NCI-H1694 (cell line): ENCODE measurements around the gene TRAF1.

ENCODE experiments used
- DNase-seq: peaks from one replicate; lab custom pipeline; 2025; lab: John Stamatoyannopoulos, UW

The TRAF1 gene

DNA sequence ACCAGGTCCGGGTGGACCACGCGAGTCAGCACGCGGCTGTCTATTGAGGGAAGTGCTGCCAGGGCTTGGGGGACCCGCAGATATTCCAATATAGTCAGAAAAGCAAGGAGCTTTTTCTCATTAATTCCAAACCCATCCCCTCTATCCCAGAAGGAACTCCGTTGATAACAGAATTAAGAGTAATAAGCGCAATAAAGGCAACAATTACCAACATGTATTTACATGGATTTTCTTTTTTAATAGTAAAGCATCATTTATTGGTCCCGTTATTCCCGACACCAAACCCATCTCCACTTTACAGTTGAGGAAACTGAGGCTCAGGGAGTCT lies 57.3 kb downstream of the TRAF1 start:
- DNase-seq: no peak

DNA sequence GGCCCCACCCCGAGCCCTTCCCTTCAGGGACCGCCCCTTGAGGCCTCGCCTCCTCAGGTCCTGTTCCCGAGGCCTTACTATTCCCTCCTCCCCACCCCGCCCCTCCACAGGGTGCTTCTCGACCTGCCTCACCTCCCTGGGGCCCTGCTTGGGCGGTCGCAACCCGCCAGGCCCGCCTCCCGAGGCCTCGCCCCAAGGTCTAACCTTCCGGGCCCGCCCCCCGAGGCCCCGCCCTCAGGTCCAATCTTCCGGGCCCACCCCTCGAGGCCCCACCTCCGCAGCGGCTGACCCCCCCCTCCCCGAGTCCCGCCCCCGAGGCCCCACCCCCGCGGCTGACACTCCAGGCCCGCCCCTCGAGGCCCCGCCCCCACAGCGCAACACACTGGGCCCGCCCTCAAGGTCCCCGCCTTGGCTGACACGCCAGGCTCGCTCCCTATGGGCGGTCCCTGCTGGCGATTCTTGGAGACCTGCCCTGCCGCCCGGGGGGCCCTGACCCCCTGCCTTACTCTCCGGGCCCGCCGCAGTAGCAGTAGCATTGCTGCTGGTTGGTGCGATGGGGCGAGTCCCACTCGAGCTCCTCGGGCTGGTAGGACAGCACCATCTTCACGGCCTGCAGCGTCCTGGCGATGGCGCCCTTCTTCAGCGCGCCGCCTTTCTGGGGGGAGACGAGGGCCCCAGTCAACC lies 57.8 kb downstream of the TRAF1 start:
- DNase-seq: no peak

DNA sequence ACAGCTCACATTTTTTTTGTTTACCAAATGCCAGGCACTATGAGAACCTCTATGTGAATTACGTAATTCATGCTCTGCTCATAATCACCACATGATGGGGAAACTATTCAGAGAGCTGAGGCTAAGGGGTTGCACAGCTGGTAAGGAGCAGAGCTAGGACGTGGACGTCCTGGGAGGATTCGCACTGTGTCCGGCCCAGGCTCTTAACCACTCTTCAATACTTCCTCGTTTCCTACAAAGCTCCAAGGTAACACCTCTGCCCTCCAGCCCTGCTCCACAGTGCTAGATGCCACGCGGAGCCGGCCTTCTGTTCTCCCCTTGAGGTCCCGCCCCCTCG lies 58.3 kb downstream of the TRAF1 start:
- no peak for DNase-seq

DNA sequence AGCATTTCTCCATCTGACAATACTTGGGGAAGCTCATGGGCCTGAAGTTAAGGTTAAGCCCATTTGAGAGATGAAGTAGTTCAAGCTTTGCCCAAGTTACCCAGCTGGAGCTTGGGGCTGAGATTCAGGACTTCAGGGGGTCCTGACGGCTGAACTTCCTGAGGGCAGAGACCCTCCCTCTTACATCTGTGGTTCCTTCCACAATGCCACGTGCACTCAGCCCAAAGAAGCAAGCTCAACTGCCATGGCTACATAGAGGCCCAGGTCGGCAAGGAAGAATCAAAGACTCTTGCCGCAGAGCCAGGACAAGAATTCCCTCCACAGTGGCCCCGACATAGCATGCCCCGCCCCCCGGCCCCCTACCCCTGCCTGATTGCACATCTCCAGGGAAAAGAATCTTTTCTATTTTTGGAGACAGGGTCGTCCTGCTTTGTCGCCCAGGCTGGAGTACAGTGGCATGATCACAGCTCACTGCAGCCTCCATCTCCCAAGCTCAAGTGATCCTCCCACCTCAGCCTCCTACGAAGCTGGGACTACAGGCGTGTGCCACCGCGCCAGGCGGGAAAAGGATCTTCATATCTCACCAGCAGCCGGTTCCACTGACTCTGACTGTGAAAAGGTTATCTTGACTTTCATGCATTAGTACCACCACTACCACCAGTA lies 58.8 kb downstream of the TRAF1 start:
- no peak for DNase-seq

DNA sequence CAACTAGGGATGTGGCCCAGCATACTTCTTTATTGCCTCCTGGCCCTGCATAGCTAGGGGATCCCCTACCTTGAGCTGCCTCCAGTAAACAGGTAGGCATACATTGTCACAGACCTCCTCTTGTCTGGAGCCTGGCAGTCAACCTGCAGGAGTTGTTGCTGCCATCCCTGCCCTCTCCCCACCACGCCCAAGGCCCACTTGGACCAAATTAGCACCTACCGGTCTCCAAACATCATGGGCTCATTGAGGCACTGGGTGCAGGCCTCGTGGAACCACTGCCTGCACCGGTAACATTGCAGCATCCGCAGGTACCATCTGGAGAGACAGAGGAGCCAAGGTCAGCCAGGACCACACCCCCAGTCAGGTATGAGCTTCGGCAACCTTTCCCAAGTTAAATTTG lies 59.9 kb downstream of the TRAF1 start:
- DNase-seq: no peak

DNA sequence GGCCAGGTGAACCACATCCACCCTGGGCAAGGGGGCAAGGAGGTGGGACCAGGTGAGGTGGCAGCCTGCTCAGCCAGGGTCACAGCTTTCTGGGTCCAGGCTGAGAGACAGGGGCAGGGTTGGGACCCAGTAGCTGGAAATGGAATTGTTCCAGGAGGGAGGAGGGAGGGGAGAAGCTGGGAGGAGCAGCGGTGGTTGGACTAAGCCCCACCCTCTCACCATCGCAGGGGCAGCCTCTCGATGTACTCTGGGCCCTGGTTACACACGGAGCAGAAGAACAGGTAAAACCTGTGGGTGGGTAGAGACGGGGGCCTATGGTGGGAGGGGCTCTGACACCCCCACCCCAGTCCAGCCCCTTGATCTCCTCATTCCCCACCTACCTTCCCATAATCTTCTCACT lies 60.8 kb downstream of the TRAF1 start:
- DNase-seq: no peak

DNA sequence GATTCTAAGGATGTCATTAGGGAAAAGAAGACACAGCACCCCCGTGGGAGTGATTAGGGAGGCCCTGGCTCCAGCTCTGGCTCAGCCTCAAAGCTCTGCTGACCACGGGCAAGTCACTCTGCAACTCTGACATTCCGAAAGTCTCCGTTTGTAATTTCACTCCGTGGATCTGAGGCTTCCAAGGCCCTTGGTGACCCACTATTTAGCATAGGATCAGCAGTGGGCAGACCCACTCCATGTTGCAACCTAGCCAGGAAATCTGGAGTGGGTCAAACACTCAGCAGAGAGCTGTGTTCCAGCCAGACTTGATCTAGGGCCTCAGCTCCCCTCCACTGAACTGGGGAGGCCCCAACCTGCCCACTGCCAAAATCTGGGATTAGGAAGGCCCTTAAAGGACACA lies 61.4 kb downstream of the TRAF1 start:
- DNase-seq: no peak

DNA sequence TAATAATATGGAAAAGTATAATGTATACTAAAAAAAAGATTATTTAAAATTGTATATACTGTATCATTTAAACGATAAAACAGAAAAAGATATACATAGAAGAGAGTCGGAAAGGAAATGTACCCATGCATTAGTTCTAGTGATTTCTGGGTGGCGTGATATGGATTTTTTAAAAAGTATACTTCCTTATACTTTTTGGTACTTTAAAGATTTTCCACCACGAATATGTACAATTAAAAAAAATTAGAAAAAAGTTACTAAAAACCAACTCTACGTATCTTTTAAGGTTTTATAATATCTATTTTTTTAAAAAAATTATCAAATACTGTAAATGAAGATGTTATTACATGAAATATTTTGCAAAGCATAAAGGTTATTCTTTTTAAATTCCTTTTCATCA lies 61.9 kb downstream of the TRAF1 start:
- DNase-seq: no peak

DNA sequence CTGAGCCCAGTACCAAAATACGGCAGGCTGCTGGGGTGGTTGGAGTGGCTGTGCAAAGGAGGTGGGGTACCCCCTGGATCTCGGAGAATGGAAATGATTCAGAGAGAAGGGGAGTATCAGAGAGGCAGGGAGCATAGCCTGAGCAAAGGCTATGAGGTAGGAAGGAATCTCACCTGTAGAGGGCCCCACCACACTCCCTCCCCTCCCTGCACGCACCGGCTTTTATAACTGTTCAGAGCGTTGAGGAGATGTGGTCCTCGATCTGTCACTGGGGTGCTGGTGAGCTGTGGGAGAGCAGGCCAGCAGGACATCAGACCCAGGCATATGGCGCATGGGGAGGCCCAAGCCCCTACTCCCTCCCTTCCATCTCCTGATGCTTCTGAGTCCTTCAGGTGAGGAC lies 62.8 kb downstream of the TRAF1 start:
- no peak for DNase-seq

DNA sequence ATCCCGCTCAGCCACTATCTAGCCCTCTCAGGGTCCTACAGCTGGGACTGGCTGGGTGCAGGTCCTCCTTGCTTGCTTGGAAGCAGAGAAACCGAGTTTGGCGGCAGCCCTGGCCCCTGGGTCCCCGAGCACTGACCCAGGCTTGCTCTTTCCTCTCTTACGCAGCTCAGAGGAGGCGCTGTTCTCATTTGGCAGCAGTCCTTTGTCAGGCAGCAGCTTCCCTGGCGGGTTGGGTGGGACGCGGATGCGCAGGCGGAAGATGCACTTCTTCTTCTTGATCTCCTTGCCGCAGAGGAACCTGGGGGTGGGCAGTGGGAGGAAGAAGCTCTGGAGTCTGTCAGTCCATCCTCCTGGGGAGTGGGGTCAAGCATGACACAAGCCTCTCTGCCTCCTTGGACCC lies 64.1 kb downstream of the TRAF1 start:
- DNase-seq: no peak

DNA sequence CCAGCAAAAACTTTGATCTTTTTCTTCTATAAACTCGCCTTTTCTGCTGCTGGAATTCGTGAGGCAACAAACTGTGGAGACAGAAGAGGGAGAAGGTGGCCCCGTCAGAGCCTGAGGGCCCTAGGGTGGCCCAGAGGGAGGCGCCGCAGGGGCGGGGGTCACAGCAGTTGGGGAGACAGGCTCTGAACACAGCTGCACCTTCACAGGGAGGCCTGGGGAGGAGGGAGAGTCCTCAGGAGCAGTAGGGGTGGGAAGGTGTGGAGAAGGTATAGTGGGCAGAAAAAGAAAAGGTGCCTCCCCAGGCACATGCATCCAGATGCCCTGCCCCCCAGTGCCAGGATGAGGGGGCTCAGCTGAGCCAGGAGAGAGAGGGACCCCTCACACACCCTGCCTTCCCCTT lies 64.7 kb downstream of the TRAF1 start:
- no peak for DNase-seq

DNA sequence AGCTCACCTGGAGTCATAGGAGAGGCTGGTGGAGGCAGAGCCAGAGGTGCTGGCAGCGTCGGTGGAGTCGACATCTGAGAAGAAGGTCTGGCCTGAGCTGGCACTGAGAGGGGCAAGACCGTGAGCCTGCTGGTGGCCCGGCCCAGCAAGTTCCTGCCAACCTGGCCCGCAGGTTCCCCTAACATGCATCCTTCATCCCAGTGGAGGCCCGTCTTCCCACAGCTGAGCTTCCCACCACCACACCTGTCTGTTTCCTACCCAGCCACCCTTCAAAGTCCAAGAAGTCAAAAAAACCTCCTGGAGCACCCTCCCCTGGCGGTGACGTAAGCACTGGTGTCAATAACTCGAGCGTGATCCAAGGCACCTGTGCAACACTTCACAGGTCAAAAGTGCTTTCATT lies 66.5 kb downstream of the TRAF1 start:
- no peak for DNase-seq

DNA sequence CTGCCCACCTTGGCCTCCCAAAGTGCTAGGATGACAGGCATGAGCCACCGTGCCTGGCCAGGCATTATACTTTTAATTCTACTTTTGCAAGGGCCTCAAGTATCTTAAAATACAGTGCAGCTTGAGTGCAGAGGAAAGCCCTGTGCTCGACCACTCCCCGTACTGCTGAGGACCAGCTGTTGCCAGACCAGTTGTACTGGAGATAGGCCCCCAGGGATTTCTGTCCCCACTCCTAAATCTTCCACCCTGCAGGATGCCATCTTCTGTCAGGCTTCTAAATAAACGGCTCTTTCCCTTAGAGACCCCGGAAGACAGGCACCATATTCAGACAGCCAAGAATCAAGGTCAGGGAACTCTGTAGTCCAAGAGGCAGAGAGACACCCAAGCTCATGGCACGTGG lies 67.2 kb downstream of the TRAF1 start:
- DNase-seq: no peak

DNA sequence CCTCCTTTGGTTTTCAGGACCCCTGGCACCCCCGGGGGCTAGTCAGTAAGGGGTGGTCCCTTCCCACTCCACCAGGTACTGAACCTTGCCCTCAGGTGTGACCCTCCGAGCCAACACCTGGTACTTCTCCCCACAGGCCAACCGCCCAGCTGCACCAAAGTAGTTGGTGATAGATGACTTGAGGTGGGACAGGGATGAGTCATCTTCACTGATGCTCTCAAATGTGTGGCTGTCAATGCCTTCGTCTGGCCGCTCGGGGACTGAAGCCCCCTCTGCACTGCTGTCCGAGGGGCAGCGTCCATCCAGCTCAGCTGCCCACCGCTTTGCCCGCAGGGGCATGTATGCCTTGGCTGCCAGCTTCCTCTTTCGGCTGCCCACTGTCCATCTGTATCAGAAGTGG lies 68.7 kb downstream of the TRAF1 start:
- DNase-seq: no peak

DNA sequence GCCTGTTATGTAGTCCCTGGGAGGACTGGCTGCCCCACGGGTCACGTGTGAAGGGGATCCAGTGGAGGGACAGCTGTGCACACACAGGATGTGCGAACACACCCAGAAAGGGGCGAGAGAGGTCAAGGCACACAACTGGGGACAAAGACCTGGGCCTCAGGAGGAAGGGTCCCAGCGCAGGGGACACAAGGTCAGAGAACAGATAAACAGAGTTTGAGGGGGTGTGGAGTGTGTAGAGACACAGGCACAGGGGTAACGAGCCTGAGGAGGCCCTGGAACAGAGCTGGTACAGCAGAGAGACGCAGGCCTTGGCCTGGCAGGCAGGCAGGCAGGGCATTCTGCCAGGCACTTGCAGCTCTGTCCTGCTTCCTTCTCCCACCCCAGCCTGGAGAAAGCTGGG lies 69.1 kb downstream of the TRAF1 start:
- DNase-seq: no peak

DNA sequence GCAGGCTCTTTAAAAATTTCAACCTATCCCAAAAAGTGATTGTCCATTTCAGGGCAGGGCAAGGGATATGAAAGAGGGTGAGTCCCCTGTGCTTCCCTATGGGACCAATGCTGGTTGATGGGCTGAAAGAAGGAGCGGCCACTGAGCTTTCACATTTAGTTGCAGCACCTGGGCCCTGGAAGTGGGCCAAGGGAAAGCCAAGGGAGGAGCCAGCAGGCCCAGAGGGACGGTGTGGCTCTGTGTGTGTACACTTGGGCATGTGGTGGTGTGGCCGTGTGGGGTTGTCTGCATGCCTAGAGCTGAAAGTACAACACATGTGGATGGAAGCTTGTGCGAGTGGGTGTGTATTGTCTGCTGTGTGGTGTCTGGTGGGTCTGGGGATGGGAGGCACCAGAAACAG lies 69.9 kb downstream of the TRAF1 start:
- DNase-seq: peak; percentile 59

DNA sequence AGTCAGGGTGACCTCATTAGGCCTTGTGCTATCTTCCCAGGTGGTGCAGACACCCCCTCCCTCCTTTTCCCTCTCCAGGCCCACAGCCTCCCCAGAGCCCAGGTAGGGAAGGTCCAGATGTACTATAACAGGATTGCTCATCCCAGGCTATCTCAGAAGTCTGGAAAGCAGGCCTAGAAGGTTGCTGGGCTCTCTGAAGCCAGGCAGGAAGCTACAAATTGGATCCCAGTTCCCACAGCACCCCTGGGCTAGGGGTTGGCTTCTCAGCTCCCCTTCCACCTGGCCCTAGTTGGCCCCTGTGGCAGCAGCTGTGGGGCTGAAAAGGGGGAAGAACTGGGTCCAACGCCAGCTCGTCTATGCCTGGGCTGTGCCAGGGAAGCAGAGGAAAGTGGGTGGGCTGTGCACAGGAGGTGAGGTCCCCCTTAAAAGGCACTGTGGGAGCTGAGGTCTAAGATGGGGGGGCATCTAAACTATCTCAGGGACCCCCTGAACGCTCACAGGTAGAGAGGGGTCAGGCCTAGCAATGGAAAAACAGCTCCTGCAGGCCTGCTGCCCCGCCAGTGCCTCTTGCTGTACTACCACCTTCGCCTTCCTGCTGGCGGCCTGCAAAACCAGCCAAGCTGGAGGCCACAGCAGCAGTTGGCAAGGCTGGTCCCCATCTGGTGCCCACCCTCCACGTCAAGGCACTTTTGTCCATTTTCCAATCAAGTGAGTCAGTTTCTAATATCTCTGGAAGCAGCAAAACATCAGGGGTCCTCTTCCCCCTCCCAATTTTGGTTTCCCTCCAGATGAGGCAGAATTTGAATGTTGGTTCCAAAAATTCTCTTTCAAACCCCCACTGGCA lies 70.5 kb downstream of the TRAF1 start:
- peak; percentile 73 for DNase-seq

DNA sequence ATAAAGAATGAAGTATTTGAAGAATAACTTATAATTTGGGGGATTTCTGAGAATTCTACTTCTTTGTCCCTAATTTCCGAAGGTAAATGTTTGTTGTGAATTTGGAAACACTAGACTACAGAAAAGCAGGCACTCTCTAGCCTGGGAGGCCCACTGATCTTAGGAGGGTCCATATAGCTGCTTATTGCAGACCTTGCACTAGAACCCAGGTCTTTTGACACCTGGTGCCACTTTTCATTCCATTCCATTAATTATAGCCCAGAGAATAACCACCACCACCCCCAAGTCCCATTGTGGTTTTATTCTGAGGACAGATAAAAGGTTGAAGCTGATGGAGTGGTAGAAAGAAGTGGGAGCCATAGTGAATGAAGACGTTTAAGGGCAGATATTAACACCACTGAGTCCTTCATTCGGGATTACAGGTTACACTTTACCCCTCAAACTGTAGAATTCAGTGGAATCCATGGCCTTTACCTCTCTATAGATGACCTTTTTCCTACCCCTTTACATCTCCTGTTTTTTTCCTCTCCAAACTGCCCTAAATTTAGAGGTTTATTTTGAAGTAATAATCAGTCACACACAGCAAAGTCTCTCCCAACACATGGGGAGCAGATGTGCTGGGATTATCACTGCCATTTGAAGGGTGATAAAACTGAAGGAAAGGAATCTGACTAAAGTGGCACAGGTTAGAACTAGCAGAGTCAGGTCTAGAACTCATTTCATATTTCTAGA lies 71.8 kb downstream of the TRAF1 start:
- DNase-seq: no peak

DNA sequence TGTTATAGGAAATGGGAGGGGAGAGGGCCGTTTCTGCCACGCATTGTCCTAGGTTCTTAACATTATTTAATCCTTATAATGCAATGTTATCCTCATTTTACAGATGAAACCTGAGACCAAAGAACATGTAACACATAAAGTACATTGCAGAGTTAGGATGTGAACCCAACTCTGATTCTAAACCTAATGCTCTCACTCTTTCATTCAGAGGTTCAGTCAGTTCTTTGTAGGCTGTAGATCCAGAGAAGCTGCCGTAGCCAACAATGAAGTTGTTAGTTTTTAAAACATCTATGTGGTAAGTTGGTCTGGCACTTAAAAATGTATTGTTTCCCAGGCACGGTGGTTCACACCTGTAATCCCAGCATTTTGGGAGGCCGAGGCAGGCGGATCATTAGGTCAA lies 73.4 kb downstream of the TRAF1 start:
- DNase-seq: no peak
